K562 (cell line): ENCODE data around the gene NIPBL. TPM values are rescaled to one million over a fixed set of nuclear protein-coding genes. Genes with fewer than 3 reads are reported as not detected.

Source experiments
- ATAC-seq: fragments of 200-7000 bp; cut with Tn5 transposase; 3 replicates; pipeline ENCODE4 v1.9.1; 2020; ENCODE audit warnings: moderate library complexity
- BruUV-seq: library from RNA; stranded (reverse); fragments of 400-500 nt; replicated peaks from 2 replicates; lab custom pipeline; 2021; lab: Mats Ljungman, UMichigan
- CTCF ChIA-PET: fragments of 300-600 bp; formaldehyde crosslinking; extraction: SDS; loops from one replicate; lab custom pipeline; 2021; ENCODE audit warnings: low intra/inter-chr PET ratio; lab: Yijun Ruan, JAX
- POLR2A ChIA-PET: fragments of 300-600, 350-650 bp; sonication (Branson Sonifier 250); formaldehyde crosslinking; extraction: SDS; loops from one replicate; lab custom pipeline; 2021; ENCODE audit warnings: antibody characterized with exemption, inconsistent platforms; lab: Yijun Ruan, JAX
- DNase-seq, 4 experiments: peaks; one replicate each; pipeline versions ENCODE4 v3.0.0 to v3.0.0-alpha.2; 2011 to 2018; ENCODE audit warnings: low spot score in 3 of 4, mixed read lengths in 3 of 4; ENCODE audit errors: extremely low read depth in 1 of 4
- FAIRE-seq: peaks from 2 replicates; lab custom pipeline; 2011; peaks lifted over from hg19 to GRCh38; lab: Jason Lieb, UNC
- H2AFZ ChIP-seq: 2 replicates; pipeline ENCODE4 v1.6.0; 2011; ENCODE audit warnings: low read depth, low read length, control low read depth, inconsistent platforms
- H3K27ac ChIP-seq: fragments of 200-600 bp; 3 replicates; pipeline ENCODE4 v1.8.0; 2011; ENCODE audit warnings: low read depth, mild to moderate bottlenecking, control low read depth, inconsistent platforms, low read length, moderate library complexity, mixed read lengths; ENCODE audit errors: extremely low read depth
- H3K27me3 ChIP-seq, 2 experiments: fragments of 300-600 bp in 1 of 2; 2 replicates in 1 of 2; 3 replicates in 1 of 2; pipeline versions ENCODE4 v1.6.0 to v1.8.0; 2011; ENCODE audit warnings: inconsistent platforms in 2 of 2, low read length in 2 of 2, mild to moderate bottlenecking in 1 of 2, mixed read lengths in 1 of 2, moderate library complexity in 1 of 2; ENCODE audit not compliant: control insufficient read depth in 2 of 2, insufficient read depth in 2 of 2
- H3K36me3 ChIP-seq: fragments of 300-600 bp; 3 replicates; pipeline ENCODE4 v1.8.0; 2011; ENCODE audit warnings: mild to moderate bottlenecking, low read length, inconsistent platforms; ENCODE audit not compliant: control insufficient read depth, insufficient read depth
- H3K4me1 ChIP-seq, 2 experiments: fragments of 200-600 bp in 1 of 2; replicated peaks in 1 of 2; 2 replicates in 1 of 2; 3 replicates in 1 of 2; pipeline versions ENCODE4 v1.5.1 to v1.8.0; 2011; ENCODE audit warnings: inconsistent platforms in 2 of 2, low read length in 2 of 2, mild to moderate bottlenecking in 1 of 2, mixed read lengths in 1 of 2, moderate library complexity in 1 of 2; ENCODE audit not compliant: control insufficient read depth in 2 of 2, insufficient read depth in 2 of 2
- H3K4me2 ChIP-seq: 2 replicates; pipeline ENCODE4 v1.6.1; 2011; ENCODE audit warnings: low read length, control low read depth, inconsistent platforms, mixed read lengths; ENCODE audit not compliant: insufficient read depth
- H3K4me3 ChIP-seq: fragments of 200-600 bp; sonication (generic), shearing (Covaris generic); 2 replicates; pipeline ENCODE4 v1.5.1; 2016; ENCODE audit warnings: control low read depth, inconsistent platforms
- H3K79me2 ChIP-seq: fragments of 200-600 bp; 3 replicates; pipeline ENCODE4 v1.8.0; 2011; ENCODE audit warnings: low read length, inconsistent platforms; ENCODE audit not compliant: control insufficient read depth, insufficient read depth
- H3K9ac ChIP-seq, 2 experiments: 2 replicates each; pipeline versions ENCODE4 v1.6.0 to v1.6.1; 2011; ENCODE audit warnings: low read depth in 2 of 2, low read length in 2 of 2, control low read depth in 1 of 2, inconsistent platforms in 1 of 2, mild to moderate bottlenecking in 1 of 2, mixed read lengths in 1 of 2; ENCODE audit not compliant: insufficient read depth in 1 of 2
- H3K9me1 ChIP-seq: one replicate; pipeline ENCODE4 v1.6.0; 2011; ENCODE audit warnings: inconsistent platforms, mild to moderate bottlenecking, low read length, moderate library complexity; ENCODE audit not compliant: control insufficient read depth, insufficient read depth
- H3K9me3 ChIP-seq: replicated peaks from 2 replicates; pipeline ENCODE4 v1.5.1; 2011; ENCODE audit warnings: low read depth, low read length, inconsistent platforms; ENCODE audit not compliant: control insufficient read depth, insufficient read depth
- H4K20me1 ChIP-seq: replicated peaks from 2 replicates; pipeline ENCODE4 v1.6.1; 2011; ENCODE audit warnings: low read length, inconsistent platforms, mixed read lengths; ENCODE audit not compliant: control insufficient read depth, insufficient read depth
- ARID2 ChIP-seq: fragments of 450-650 bp; IDR thresholded peaks from 2 replicates; pipeline ENCODE4 v1.6.1; 2017; ENCODE audit warnings: antibody characterized with exemption, mild to moderate bottlenecking
- CBX5 ChIP-seq: IDR thresholded peaks from 2 replicates; pipeline ENCODE4 v1.6.1; 2014; ENCODE audit warnings: low read depth, borderline replicate concordance
- CREB3L1 ChIP-seq: fragments of 450-650 bp; IDR thresholded peaks from 2 replicates; pipeline ENCODE4 v1.6.1; 2014; ENCODE audit warnings: low read depth, mild to moderate bottlenecking, moderate library complexity, borderline replicate concordance
- GTF2A2 ChIP-seq: IDR thresholded peaks from 2 replicates; pipeline ENCODE4 v1.6.1; 2016; ENCODE audit warnings: mild to moderate bottlenecking, missing genetic modification characterization, missing compliant biosample characterization
- HSF4 ChIP-seq: fragments of 250-450 bp; sonication (Bioruptor Pico); IDR thresholded peaks from 2 replicates; pipeline ENCODE4 v2.1.2; 2022; ENCODE audit warnings: mild to moderate bottlenecking, moderate library complexity, borderline replicate concordance
- NBN ChIP-seq: fragments of 450-650 bp; IDR thresholded peaks from 2 replicates; pipeline ENCODE4 v1.6.1; 2016; ENCODE audit warnings: low read depth, mild to moderate bottlenecking
- SAFB ChIP-seq: fragments of 200-400 bp; formaldehyde crosslinking; IDR thresholded peaks from 2 replicates; pipeline ENCODE4 v1.6.1; 2017; ENCODE audit warnings: low read depth, low read length, borderline replicate concordance
- SREBF2 ChIP-seq: sonication (generic); formaldehyde crosslinking; IDR thresholded peaks from 2 replicates; pipeline ENCODE4 v1.4.0; 2020; ENCODE audit warnings: mild to moderate bottlenecking, missing genetic modification reagents
- SRF ChIP-seq, 2 experiments: fragments of 250-450, 450-650 bp in 1 of 2; sonication (Bioruptor Pico) in 1 of 2; sonication (generic) in 1 of 2; formaldehyde crosslinking; IDR thresholded peaks; 2 replicates each; pipeline versions ENCODE4 v1.5.0 to v1.5.1; 2020 to 2022; ENCODE audit warnings: mild to moderate bottlenecking in 1 of 2, missing genetic modification reagents in 1 of 2
- ZBTB34 ChIP-seq: fragments of 250-450 bp; sonication (Bioruptor Pico); IDR thresholded peaks from 2 replicates; pipeline ENCODE4 v1.8.0; 2021; ENCODE audit warnings: mild to moderate bottlenecking, moderate library complexity
- ZFP30 ChIP-seq: fragments of 250-450 bp; sonication (Bioruptor Pico); IDR thresholded peaks from 2 replicates; pipeline ENCODE4 v1.8.0; 2022; ENCODE audit warnings: moderate library complexity, mild to moderate bottlenecking, inconsistent platforms, borderline replicate concordance
- ZZZ3 ChIP-seq: fragments of 450-650 bp; IDR thresholded peaks from 2 replicates; pipeline ENCODE4 v1.6.1; 2016; ENCODE audit warnings: antibody characterized with exemption, mild to moderate bottlenecking, moderate library complexity
- WGBS: fragments of 100-300 bp; shearing (Covaris generic); methylation state at CpG from one replicate; pipeline ENCODE4 v1.1.6; 2016; ENCODE audit warnings: low coverage, mixed read lengths; ENCODE audit not compliant: insufficient coverage; ENCODE audit errors: missing lambda C conversion rate; 5-methylcytosine and 5-hydroxymethylcytosine counted together
- in situ Hi-C: fragments of 300-500 bp; cut with MboI; formaldehyde crosslinking; loops from 4 replicates; pipeline ENCODE4 v1.15.0; 2018; ENCODE audit warnings: inconsistent platforms, mixed read lengths
- intact Hi-C: fragments of 100-400 bp; cut with micrococcal nuclease; formaldehyde crosslinking; loops from 2 replicates; pipeline ENCODE4 v1.14.2; 2022
- polyA plus RNA-seq, 8 experiments: library from polyadenylated mRNA; depleted of rRNA in 4 of 8; stranded (reverse) in 5 of 8; unstranded in 3 of 8; fragments of >200 nt; fragmentation: Nextera tagmentation in 2 of 8; fragmentation: Illumina TruSeq in 1 of 8; extraction: Ambion mirVana in 2 of 8; extraction: Trizol in 1 of 8; gene quantifications; 2 replicates each; pipeline versions ENCODE4 v1.2.1 to v1.2.3, GENCODE V29; 2011 to 2014; ENCODE audit warnings: inconsistent platforms in 1 of 8, missing spikeins in 1 of 8
- total RNA-seq, 7 experiments: library from RNA; depleted of rRNA in 6 of 7; stranded (reverse); fragments of >200 nt in 6 of 7; fragmentation: Illumina TruSeq in 2 of 7; extraction: Trizol in 2 of 7; gene quantifications; 2 replicates each; pipeline versions ENCODE4 v1.2.1 to v1.2.3, GENCODE V29; 2011 to 2021; ENCODE audit warnings: low replicate concordance in 1 of 7

NIPBL gene
- total and polyA plus RNA-seq, 9 of the 15 experiments (the other 6 are each of a cell fraction or from before 2014, with no cell fraction given): 12.9 to 56.7 (median 38.9) TPM

GRCh38 chr5:36889264-36889663, 12.7 kb downstream of the NIPBL start:
- H3K4me2 ChIP-seq: no peak overlapping the region
- H3K9me1 ChIP-seq: no peaks in the 10 kb centered on the region
- POLR2A ChIA-PET: interaction anchor here (1.2 kb wide), 1 partner anchor 14 kb away, joined by 3 read pairs; no protein-coding TSS in a partner anchor
- intact Hi-C loops (no loop called here), in situ Hi-C loops (no loop called here)
- FAIRE-seq (no peak), DNase-seq (no peak), ATAC-seq (no peak)
- H3K27ac ChIP-seq: no peak overlapping the region
- 87% methylated on average over 1 of the region's 1 CpG for WGBS
- no peaks in the 10 kb centered on the region for H3K9me3 ChIP-seq
- peaks cover 92% of the 10 kb centered on the region for H3K79me2 ChIP-seq
- peaks cover 10% of the 10 kb centered on the region; the same call in 2 of the 3 replicates for H3K36me3 ChIP-seq
- TF ChIP-seq ZBTB34 (CRISPR knock-in tag): no peak
- TF ChIP-seq GTF2A2 (tag): no peak
- no peak for TF ChIP-seq CREB3L1
- no peak for TF ChIP-seq CBX5
- no peak for TF ChIP-seq SAFB
- no peak for TF ChIP-seq HSF4 (CRISPR knock-in tag)
- no peak for TF ChIP-seq NBN
- TF ChIP-seq SREBF2 (CRISPR knock-in tag): no peak
- no peak for TF ChIP-seq SRF (CRISPR knock-in tag; IDR thresholded peaks at IDR 0.05)
- TF ChIP-seq ZZZ3: no peak
- no peak for TF ChIP-seq ARID2
- TF ChIP-seq ZFP30 (CRISPR knock-in tag): no peak
- no peaks in the 10 kb centered on the region for H3K27me3 ChIP-seq
- no peak overlapping the region for H3K9ac ChIP-seq
- H3K4me1 ChIP-seq: peaks cover 5 to 7% of the 10 kb centered on the region in 2 experiments; a peak in 4 of 5 replicates
- no TSS peak for BruUV-seq
- no peak overlapping the region for H3K4me3 ChIP-seq
- CTCF ChIA-PET: no interaction called here
- H2AFZ ChIP-seq: no peak overlapping the region
- H4K20me1 ChIP-seq: peaks cover 6% of the 10 kb centered on the region; the same call in 1 of the 2 replicates
